HepG2 (cell line): ENCODE data around the gene IDUA. TPM values are rescaled to one million over a fixed set of nuclear protein-coding genes. Genes with fewer than 3 reads are reported as not detected.
A peak's percentile ranks its signal among the peaks of the same experiment; 100 is the strongest.

Experiments used
- ATAC-seq: fragments of 200-7000 bp; cut with Tn5 transposase; 3 replicates; pipeline ENCODE4 v1.9.1; 2020; ENCODE audit warnings: mild to moderate bottlenecking, moderate library complexity
- BruUV-seq: library from RNA; stranded (reverse); fragments of 400-500 nt; replicated peaks from 2 replicates; lab custom pipeline; 2021; lab: Mats Ljungman, UMichigan
- CTCF ChIA-PET: fragments of 300-600 bp; formaldehyde crosslinking; extraction: SDS; loops from one replicate; lab custom pipeline; 2021; ENCODE audit warnings: low total read pairs, inconsistent platforms, low intra/inter-chr PET ratio; lab: Yijun Ruan, JAX
- POLR2A ChIA-PET: fragments of 350-600 bp; sonication (Branson Sonifier 250); formaldehyde crosslinking; loops from one replicate; lab custom pipeline; 2020; ENCODE audit warnings: antibody characterized with exemption, inconsistent platforms; lab: Yijun Ruan, JAX
- DNase-seq: peaks from one replicate; pipeline ENCODE4 v3.0.0-alpha.2; 2015; ENCODE audit warnings: low spot score
- FAIRE-seq: peaks from 3 replicates; lab custom pipeline; 2011; peaks lifted over from hg19 to GRCh38; lab: Jason Lieb, UNC
- H2AFZ ChIP-seq: one replicate; pipeline ENCODE4 v1.6.1; 2011; ENCODE audit warnings: low read length, inconsistent platforms
- H3K27ac ChIP-seq: fragments of 300-600 bp; 3 replicates; pipeline ENCODE4 v1.8.0; 2011; ENCODE audit warnings: mixed run types, mild to moderate bottlenecking, mixed read lengths, low read length, inconsistent platforms; ENCODE audit not compliant: insufficient read depth; ENCODE audit errors: extremely low read length
- H3K27me3 ChIP-seq, 2 experiments: fragments of 200-600 bp in 1 of 2; 2 replicates in 1 of 2; 3 replicates in 1 of 2; pipeline versions ENCODE4 v1.6.0 to v1.8.0; 2011; ENCODE audit warnings: low read length in 2 of 2, mild to moderate bottlenecking in 2 of 2, moderate library complexity in 2 of 2, inconsistent platforms in 1 of 2; ENCODE audit not compliant: insufficient read depth in 2 of 2, control insufficient read depth in 1 of 2
- H3K36me3 ChIP-seq, 2 experiments: fragments of 200-600 bp in 1 of 2; replicated peaks in 1 of 2; 2 replicates in 1 of 2; 3 replicates in 1 of 2; pipeline versions ENCODE4 v1.5.1 to v1.8.0; 2011; ENCODE audit warnings: low read length in 2 of 2, inconsistent platforms in 1 of 2; ENCODE audit not compliant: insufficient read depth in 2 of 2, control insufficient read depth in 1 of 2
- H3K4me1 ChIP-seq: 2 replicates; pipeline ENCODE4 v1.5.1; 2012; ENCODE audit warnings: low read length, inconsistent platforms; ENCODE audit not compliant: insufficient read depth
- H3K4me2 ChIP-seq: 2 replicates; pipeline ENCODE4 v1.6.0; 2011; ENCODE audit warnings: low read depth, low read length, inconsistent platforms
- H3K4me3 ChIP-seq, 3 experiments: fragments of 200-600 bp in 1 of 3; sonication (generic), shearing (Covaris generic) in 1 of 3; replicated peaks in 1 of 3; 2 replicates each; pipeline ENCODE4 v1.5.1; 2011 to 2016; ENCODE audit warnings: low read length in 3 of 3, inconsistent platforms in 2 of 3, low read depth in 2 of 3, mild to moderate bottlenecking in 2 of 3, control low read depth in 1 of 3, mixed read lengths in 1 of 3; ENCODE audit not compliant: insufficient read depth in 1 of 3
- H3K79me2 ChIP-seq: one replicate; pipeline ENCODE4 v1.6.1; 2011; ENCODE audit warnings: low read length, inconsistent platforms; ENCODE audit not compliant: insufficient read depth
- H3K9ac ChIP-seq: 2 replicates; pipeline ENCODE4 v1.6.0; 2011; ENCODE audit warnings: mild to moderate bottlenecking, low read depth, low read length, inconsistent platforms; ENCODE audit not compliant: insufficient read depth
- H3K9me3 ChIP-seq: 2 replicates; pipeline ENCODE4 v1.5.1; 2012; ENCODE audit warnings: mild to moderate bottlenecking, low read length
- H4K20me1 ChIP-seq: 2 replicates; pipeline ENCODE4 v1.6.0; 2011; ENCODE audit warnings: inconsistent platforms, mild to moderate bottlenecking, low read length, moderate library complexity; ENCODE audit not compliant: insufficient read depth
- BCL6 ChIP-seq: IDR thresholded peaks from 2 replicates; pipeline ENCODE4 v1.6.1; 2016; ENCODE audit warnings: missing genetic modification reagents, missing compliant biosample characterization
- CEBPB ChIP-seq: IDR thresholded peaks from 2 replicates; pipeline ENCODE4 v1.6.1; 2011; ENCODE audit warnings: low read depth, low read length, improper control_type of control experiment, borderline replicate concordance
- CEBPG ChIP-seq: IDR thresholded peaks from 2 replicates; pipeline ENCODE4 v1.6.1; 2016
- HNRNPK ChIP-seq: fragments of 200-400 bp; formaldehyde crosslinking; IDR thresholded peaks from 2 replicates; pipeline ENCODE4 v1.6.1; 2018; ENCODE audit warnings: low read length, low read depth, moderate library complexity, mild to moderate bottlenecking; ENCODE audit not compliant: poor library complexity, severe bottlenecking
- POLR2A ChIP-seq, 2 experiments: IDR thresholded peaks; 2 replicates each; pipeline ENCODE4 v1.6.1; 2011; ENCODE audit warnings: low read depth in 2 of 2, low read length in 2 of 2, mild to moderate bottlenecking in 1 of 2, moderate library complexity in 1 of 2; ENCODE audit not compliant: insufficient read depth in 1 of 2
- RFXANK ChIP-seq: IDR thresholded peaks from 2 replicates; pipeline ENCODE4 v1.6.1; 2016
- SALL1 ChIP-seq: sonication (generic); formaldehyde crosslinking; IDR thresholded peaks from 2 replicates; pipeline ENCODE4 v1.8.0; 2022; ENCODE audit warnings: mild to moderate bottlenecking, missing genetic modification reagents
- XRCC5 ChIP-seq: fragments of 200-400 bp; formaldehyde crosslinking; optimal IDR thresholded peaks from 2 replicates; pipeline ENCODE3; 2017; ENCODE audit warnings: mild to moderate bottlenecking, low read length
- ZEB1 ChIP-seq: IDR thresholded peaks from 2 replicates; pipeline ENCODE4 v1.6.1; 2012; ENCODE audit warnings: mild to moderate bottlenecking, low read depth, inconsistent platforms; ENCODE audit not compliant: insufficient replicate concordance
- ZNF256 ChIP-seq: sonication (generic); formaldehyde crosslinking; conservative IDR thresholded peaks from 2 replicates; pipeline ENCODE4 v1.4.0; 2020; ENCODE audit warnings: missing genetic modification reagents
- ZNF333 ChIP-seq: sonication (generic); formaldehyde crosslinking; IDR thresholded peaks from 2 replicates; pipeline ENCODE4 v1.4.0; 2020; ENCODE audit warnings: mild to moderate bottlenecking, missing genetic modification reagents, borderline replicate concordance
- ZNF550 ChIP-seq: sonication (generic); formaldehyde crosslinking; IDR thresholded peaks from 2 replicates; pipeline ENCODE4 v1.4.0; 2020; ENCODE audit warnings: mild to moderate bottlenecking, missing genetic modification reagents, borderline replicate concordance
- WGBS: methylation state at CpG from one replicate; pipeline ENCODE4 v1.1.6; 2017; ENCODE audit warnings: low lambda C conversion rate; 5-methylcytosine and 5-hydroxymethylcytosine counted together
- in situ Hi-C: cut with HindIII; loops from 2 replicates; pipeline ENCODE4 v1.10.0; 2017; ENCODE audit warnings: low pct_unique_long_range_greater_than_20kb; ENCODE audit not compliant: extremely low pct_ligation_motif_present
- intact Hi-C: fragments of 100-400 bp; cut with micrococcal nuclease; formaldehyde crosslinking; loops from one replicate; pipeline ENCODE4 v1.10.0; 2022; ENCODE audit not compliant: unreplicated experiment
- polyA plus RNA-seq, 8 experiments: library from polyadenylated mRNA; depleted of rRNA in 3 of 8; stranded (reverse) in 7 of 8; unstranded in 1 of 8; fragments of >200 nt; fragmentation: Illumina TruSeq in 4 of 8; extraction: Trizol in 4 of 8; gene quantifications; 2 replicates each; pipeline versions ENCODE4 v1.2.1 to v1.2.3, GENCODE V29; 2011 to 2016; ENCODE audit warnings: low read depth in 4 of 8, missing spikeins in 1 of 8, mixed read lengths in 1 of 8; ENCODE audit not compliant: insufficient read depth in 1 of 8
- total RNA-seq, 5 experiments: library from RNA; depleted of rRNA; stranded (reverse); fragments of >200 nt; fragmentation: Illumina TruSeq; extraction: Trizol; gene quantifications; 2 replicates each; pipeline ENCODE4 v1.2.3, GENCODE V29; 2016; ENCODE audit warnings: low read depth in 1 of 5
- TF ChIP-seq, protein P1 (sequence below), 2 experiments: fragments of 450-650 bp in 1 of 2; sonication (generic) in 1 of 2; formaldehyde crosslinking; IDR thresholded peaks; 2 replicates each; pipeline versions ENCODE4 v1.5.0 to v1.8.0; 2020 to 2022; ENCODE audit warnings: mild to moderate bottlenecking in 1 of 2, missing genetic modification reagents in 1 of 2
- TF ChIP-seq, protein P2 (sequence below): sonication (generic); formaldehyde crosslinking; conservative IDR thresholded peaks from 2 replicates; pipeline ENCODE4 v1.4.0; 2020; ENCODE audit warnings: missing genetic modification reagents

The IDUA gene
- total and polyA plus RNA-seq, 2 of the 13 experiments (the other 11 are each of a cell fraction or from before 2014, with no cell fraction given), result 0.77 to 1.0 TPM

DNA sequence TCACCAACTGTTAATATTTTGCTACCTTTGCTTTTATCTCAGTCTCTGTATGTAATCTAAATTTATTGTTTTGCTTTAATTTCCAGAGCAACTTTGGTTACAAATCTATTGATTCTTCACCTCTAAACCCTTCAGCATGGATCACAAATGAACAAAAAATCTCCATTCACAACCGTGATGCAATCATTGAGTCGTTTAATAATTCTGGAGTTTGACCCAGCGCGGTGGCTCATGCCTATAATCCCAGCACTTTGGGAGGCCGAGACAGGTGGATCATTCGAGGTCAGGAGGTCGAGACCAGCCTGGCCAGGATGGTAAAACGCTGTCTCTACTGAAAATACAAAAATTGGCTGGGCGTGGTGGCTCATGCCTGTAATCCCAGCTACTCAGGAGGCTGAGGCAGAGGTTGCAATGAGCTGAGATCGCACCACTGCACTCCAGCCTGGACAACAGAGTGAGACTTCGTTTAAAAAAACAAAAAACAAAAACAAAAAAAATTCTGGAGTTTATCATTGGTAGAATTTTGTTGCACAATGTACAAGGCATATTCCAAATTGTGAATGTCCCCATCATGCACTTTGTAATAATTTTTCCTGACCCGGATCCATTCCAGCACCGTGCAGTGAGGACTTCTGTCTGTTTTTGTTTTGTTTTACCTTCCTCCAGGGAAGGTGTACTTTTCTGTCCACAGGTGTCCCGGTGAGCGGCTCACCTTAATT lies 2.3 kb upstream of the IDUA start:
- ChIA-PET CTCF (no interaction called here), POLR2A (interaction anchor here (1.0 to 3.2 kb wide), 5 partner anchors 8 to 53 kb away, joined by 3 to 25 read pairs (median 4); partner anchors contain the start of genes GAK, SLC26A1 and TMEM175)
- Histone ChIP-seq H3K27ac (no peak overlapping the region), H3K4me1 (peaks cover 29% of the 10 kb centered on the region), H3K9ac (peak overlapping the region; percentile 69; the same call in 1 of the 2 replicates), H3K79me2 (no peaks in the 10 kb centered on the region), H4K20me1 (no peaks in the 10 kb centered on the region), H3K4me3 (peak overlapping the region; percentile 24 to 75 (median 55)), H3K27me3 (peaks cover 0 to 10% of the 10 kb centered on the region in 2 experiments; a peak in 2 of 5 replicates), H2AFZ (no peak overlapping the region), H3K36me3 (peaks cover 0 to 4% of the 10 kb centered on the region in 2 experiments; a peak in 2 of 5 replicates), H3K4me2 (peak overlapping the region; percentile 91), H3K9me3 (no peaks in the 10 kb centered on the region)
- BruUV-seq, result no TSS peak
- intact Hi-C loops (no loop called here), in situ Hi-C loops (loop anchor here (5.0 to 10.0 kb wide), 2 partner anchors 52 to 170 kb away; partner anchors contain the start of genes GAK and TMEM175)
- ATAC-seq (no peak), FAIRE-seq (no peak), DNase-seq (no peak)
- 5% methylated on average over 15 of the region's 15 CpGs for WGBS
- TF ChIP-seq ZEB1 (no peak), BCL6 (CRISPR knock-in tag) (no peak), POLR2A (IDR thresholded peaks at IDR 0.05; ENCODE audit: insufficient read depth in 1 of 2, low read depth in 2 of 2, low read length in 2 of 2) (0 out of 4 replicates have a peak, but pooled peaks of 1 of the 2 experiments have one; percentile 2), SALL1 (CRISPR knock-in tag) (0 out of 2 replicates have a peak, but pooled peaks have one; percentile 22), CEBPB (peak; percentile 64; the same call in 1 of the 2 replicates), CEBPG (CRISPR knock-in tag) (peak; percentile 52), ZNF550 (CRISPR knock-in tag) (no peak), HNRNPK (no peak), ZNF333 (CRISPR knock-in tag) (no peak), XRCC5 (no peak), ZNF256 (CRISPR knock-in tag) (no peak), RFXANK (CRISPR knock-in tag) (no peak)
- TF ChIP-seq, protein P1, sequence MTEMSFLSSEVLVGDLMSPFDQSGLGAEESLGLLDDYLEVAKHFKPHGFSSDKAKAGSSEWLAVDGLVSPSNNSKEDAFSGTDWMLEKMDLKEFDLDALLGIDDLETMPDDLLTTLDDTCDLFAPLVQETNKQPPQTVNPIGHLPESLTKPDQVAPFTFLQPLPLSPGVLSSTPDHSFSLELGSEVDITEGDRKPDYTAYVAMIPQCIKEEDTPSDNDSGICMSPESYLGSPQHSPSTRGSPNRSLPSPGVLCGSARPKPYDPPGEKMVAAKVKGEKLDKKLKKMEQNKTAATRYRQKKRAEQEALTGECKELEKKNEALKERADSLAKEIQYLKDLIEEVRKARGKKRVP (CRISPR knock-in tag; IDR thresholded peaks at IDR 0.05), result 0 out of 4 replicates have a peak, but pooled peaks of 1 of the 2 experiments have one; percentile 11
- TF ChIP-seq, protein P2, sequence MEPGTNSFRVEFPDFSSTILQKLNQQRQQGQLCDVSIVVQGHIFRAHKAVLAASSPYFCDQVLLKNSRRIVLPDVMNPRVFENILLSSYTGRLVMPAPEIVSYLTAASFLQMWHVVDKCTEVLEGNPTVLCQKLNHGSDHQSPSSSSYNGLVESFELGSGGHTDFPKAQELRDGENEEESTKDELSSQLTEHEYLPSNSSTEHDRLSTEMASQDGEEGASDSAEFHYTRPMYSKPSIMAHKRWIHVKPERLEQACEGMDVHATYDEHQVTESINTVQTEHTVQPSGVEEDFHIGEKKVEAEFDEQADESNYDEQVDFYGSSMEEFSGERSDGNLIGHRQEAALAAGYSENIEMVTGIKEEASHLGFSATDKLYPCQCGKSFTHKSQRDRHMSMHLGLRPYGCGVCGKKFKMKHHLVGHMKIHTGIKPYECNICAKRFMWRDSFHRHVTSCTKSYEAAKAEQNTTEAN (CRISPR knock-in tag), result no peak
